Mucosa of stomach (tissue), 1 donor: Measurements from ENCODE around the gene ASCC2.
"Not testable (repeated sequence)": the region's sequence is repeated elsewhere in the genome, so short reads cannot be mapped to it uniquely, and the experiment has no call there.

Experiments
- H3K27me3 ChIP-seq: one replicate; pipeline ENCODE4 v1.7.0; 2013; ENCODE audit warnings: mild to moderate bottlenecking, low read length; ENCODE audit not compliant: control insufficient read depth, insufficient read depth
- H3K36me3 ChIP-seq: one replicate; pipeline ENCODE4 v1.7.0; 2013; ENCODE audit warnings: low read length; ENCODE audit not compliant: control insufficient read depth, insufficient read depth
- H3K4me1 ChIP-seq: one replicate; pipeline ENCODE4 v1.7.0; 2013; ENCODE audit warnings: mild to moderate bottlenecking, low read length; ENCODE audit not compliant: control insufficient read depth, insufficient read depth
- H3K4me3 ChIP-seq: one replicate; pipeline ENCODE4 v1.7.0; 2013; ENCODE audit warnings: low read length
- H3K9ac ChIP-seq: one replicate; pipeline ENCODE4 v1.7.0; 2013; ENCODE audit warnings: mild to moderate bottlenecking, low read length, moderate library complexity
- H3K9me3 ChIP-seq: one replicate; pipeline ENCODE4 v1.7.0; 2013; ENCODE audit warnings: mild to moderate bottlenecking, low read length, moderate library complexity; ENCODE audit not compliant: control insufficient read depth
- donor health status: Pancreatic carcinoma.

The ASCC2 gene

GRCh38 chr22:29872144-29872893 lies 34.2 kb upstream of the ASCC2 start:
- Histone ChIP-seq H3K4me3 (no peak overlapping the region), H3K4me1 (peaks cover 3% of the 10 kb centered on the region), H3K9me3 (no peaks in the 10 kb centered on the region), H3K27me3 (no peaks in the 10 kb centered on the region), H3K36me3 (no peaks in the 10 kb centered on the region), H3K9ac (no peak overlapping the region)

- no peak overlapping the region for H3K9ac ChIP-seq
- H3K27me3 ChIP-seq: no peaks in the 10 kb centered on the region
- H3K4me3 ChIP-seq: no peak overlapping the region
- no peaks in the 10 kb centered on the region for H3K9me3 ChIP-seq
- no peaks in the 10 kb centered on the region for H3K36me3 ChIP-seq
- H3K4me1 ChIP-seq: peaks cover 3% of the 10 kb centered on the region
These were observed 33.6 kb upstream of the ASCC2 start for GRCh38 chr22:29871684-29872083.

- Histone ChIP-seq H3K9me3 (no peaks in the 10 kb centered on the region), H3K4me1 (peaks cover 3% of the 10 kb centered on the region), H3K36me3 (no peaks in the 10 kb centered on the region), H3K27me3 (no peaks in the 10 kb centered on the region), H3K4me3 (no peak overlapping the region), H3K9ac (no peak overlapping the region)
These were observed 32.5 kb upstream of the ASCC2 start for GRCh38 chr22:29870574-29870973.

- Histone ChIP-seq H3K9me3 (no peaks in the 10 kb centered on the region), H3K27me3 (no peaks in the 10 kb centered on the region), H3K4me1 (peaks cover 3% of the 10 kb centered on the region)
These were observed 29.8 kb upstream of the ASCC2 start for GRCh38 chr22:29867851-29868250.

GRCh38 chr22:29867260-29867659 lies 29.2 kb upstream of the ASCC2 start:
- Histone ChIP-seq H3K4me1 (peaks cover 2% of the 10 kb centered on the region), H3K36me3 (no peaks in the 10 kb centered on the region), H3K9me3 (no peaks in the 10 kb centered on the region), H3K4me3 (no peak overlapping the region), H3K27me3 (no peaks in the 10 kb centered on the region), H3K9ac (no peak overlapping the region)

More at GRCh38 chr22:29867851-29868250, 29.8 kb upstream of the ASCC2 start:
- Histone ChIP-seq H3K36me3 (no peaks in the 10 kb centered on the region), H3K9ac (no peak overlapping the region), H3K4me3 (no peak overlapping the region)

- H3K27me3 ChIP-seq, H3K9ac ChIP-seq, H3K9me3 ChIP-seq, H3K36me3 ChIP-seq, H3K4me1 ChIP-seq, H3K4me3 ChIP-seq: not testable (repeated sequence)
These were observed 27.5 kb upstream of the ASCC2 start for GRCh38 chr22:29865572-29865971.

GRCh38 chr22:29861672-29862297 lies 23.7 kb upstream of the ASCC2 start:
- no peaks in the 10 kb centered on the region for H3K9me3 ChIP-seq

GRCh38 chr22:29860006-29860766 lies 22.1 kb upstream of the ASCC2 start:
- Histone ChIP-seq H3K4me3 (no peak overlapping the region), H3K4me1 (no peaks in the 10 kb centered on the region), H3K36me3 (no peaks in the 10 kb centered on the region), H3K27me3 (no peaks in the 10 kb centered on the region), H3K9ac (no peak overlapping the region), H3K9me3 (no peaks in the 10 kb centered on the region)

More at GRCh38 chr22:29861672-29862297, 23.7 kb upstream of the ASCC2 start:
- H3K4me3 ChIP-seq: no peak overlapping the region
- H3K9ac ChIP-seq: no peak overlapping the region
- no peaks in the 10 kb centered on the region for H3K27me3 ChIP-seq
- no peaks in the 10 kb centered on the region for H3K4me1 ChIP-seq
- no peaks in the 10 kb centered on the region for H3K36me3 ChIP-seq

GRCh38 chr22:29859030-29859429 lies 21.0 kb upstream of the ASCC2 start:
- not testable (repeated sequence) for H3K27me3 ChIP-seq, H3K36me3 ChIP-seq, H3K4me3 ChIP-seq, H3K4me1 ChIP-seq, H3K9me3 ChIP-seq, H3K9ac ChIP-seq

GRCh38 chr22:29856496-29856895 lies 18.4 kb upstream of the ASCC2 start:
- no peak overlapping the region for H3K4me3 ChIP-seq
- no peaks in the 10 kb centered on the region for H3K36me3 ChIP-seq
- H3K27me3 ChIP-seq: no peaks in the 10 kb centered on the region
- H3K9ac ChIP-seq: no peak overlapping the region
- H3K4me1 ChIP-seq: no peaks in the 10 kb centered on the region
- no peaks in the 10 kb centered on the region for H3K9me3 ChIP-seq

- no peak overlapping the region for H3K4me3 ChIP-seq
- H3K27me3 ChIP-seq: no peaks in the 10 kb centered on the region
- H3K9ac ChIP-seq: no peak overlapping the region
- H3K9me3 ChIP-seq: no peaks in the 10 kb centered on the region
- H3K4me1 ChIP-seq: no peaks in the 10 kb centered on the region
- H3K36me3 ChIP-seq: no peaks in the 10 kb centered on the region
These were observed 17.6 kb upstream of the ASCC2 start for GRCh38 chr22:29855611-29856181.

GRCh38 chr22:29854432-29854831 lies 16.4 kb upstream of the ASCC2 start:
- Histone ChIP-seq H3K4me3 (no peak overlapping the region), H3K9me3 (no peaks in the 10 kb centered on the region), H3K9ac (no peak overlapping the region), H3K36me3 (no peaks in the 10 kb centered on the region), H3K27me3 (no peaks in the 10 kb centered on the region), H3K4me1 (no peaks in the 10 kb centered on the region)
